Right renal cortex interstitium (tissue), 3 donors: ENCODE data around the gene AK2. TPM values are rescaled to one million over a fixed set of nuclear protein-coding genes. Genes with fewer than 3 reads are reported as not detected.
"Not testable (repeated sequence)": the region's sequence is repeated elsewhere in the genome, so short reads cannot be mapped to it uniquely, and the experiment has no call there.

Experiments
- DNase-seq, 3 donors: peaks; one replicate each; pipeline ENCODE4 v3.0.0-alpha.2; 2013; ENCODE audit warnings: low read depth in 3 of 3, low spot score in 2 of 3
- polyA plus RNA-seq, 3 donors: library from polyadenylated mRNA; unstranded; fragments of 120-200 nt; gene quantifications; one replicate each; pipeline ENCODE4 v1.2.1, GENCODE V29; 2013; ENCODE audit not compliant: insufficient read length in 3 of 3

The AK2 gene
- polyA plus RNA-seq, 3 donors: 198 to 213 (median 208) TPM

DNA sequence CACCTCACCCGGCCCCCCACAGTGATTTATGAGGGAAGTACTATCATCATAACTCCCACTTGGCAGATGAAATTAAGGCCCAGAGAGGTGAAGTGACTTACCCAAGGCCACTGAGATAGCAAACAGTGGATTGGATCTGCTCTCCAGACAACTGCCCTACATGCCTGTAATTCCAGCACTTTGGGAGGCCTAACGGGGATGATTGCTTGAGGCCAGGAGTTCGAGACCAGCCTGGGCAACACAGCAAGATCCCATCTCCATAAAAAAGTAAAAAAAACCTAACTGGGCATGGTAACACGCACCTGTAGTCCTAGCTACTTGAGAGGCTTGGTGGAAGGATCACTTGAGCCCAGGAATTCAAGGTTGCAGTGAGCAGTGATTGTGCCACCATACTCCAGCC, 57.8 kb downstream of the AK2 start:
- no peak for DNase-seq

DNA sequence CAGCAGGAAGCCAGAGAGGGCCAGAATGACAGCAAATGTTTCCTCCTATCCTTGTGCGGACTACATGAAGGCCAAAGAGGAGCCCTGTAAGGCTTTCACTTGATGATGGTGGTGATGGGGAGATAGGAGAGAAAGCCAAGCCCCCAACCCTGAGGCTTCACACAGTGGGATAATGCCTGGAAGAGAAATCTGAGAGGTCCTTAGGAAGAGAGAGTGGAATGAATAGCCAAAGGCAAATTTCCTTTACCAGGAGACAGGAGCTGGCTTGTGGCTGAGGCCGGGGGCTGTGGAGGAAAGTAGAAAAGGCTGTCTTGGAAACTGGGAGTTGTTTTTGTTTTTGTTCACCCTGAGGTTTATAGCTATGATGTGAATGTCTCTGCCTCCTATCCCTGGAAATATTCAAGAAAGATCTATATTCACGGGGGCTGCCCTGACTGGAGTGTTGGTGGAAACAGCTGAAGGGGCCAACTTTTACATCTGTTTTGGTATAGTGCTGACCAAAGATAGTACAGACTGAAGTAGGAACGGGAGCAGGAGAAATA, 59.1 kb downstream of the AK2 start:
- DNase-seq: no peak

DNA sequence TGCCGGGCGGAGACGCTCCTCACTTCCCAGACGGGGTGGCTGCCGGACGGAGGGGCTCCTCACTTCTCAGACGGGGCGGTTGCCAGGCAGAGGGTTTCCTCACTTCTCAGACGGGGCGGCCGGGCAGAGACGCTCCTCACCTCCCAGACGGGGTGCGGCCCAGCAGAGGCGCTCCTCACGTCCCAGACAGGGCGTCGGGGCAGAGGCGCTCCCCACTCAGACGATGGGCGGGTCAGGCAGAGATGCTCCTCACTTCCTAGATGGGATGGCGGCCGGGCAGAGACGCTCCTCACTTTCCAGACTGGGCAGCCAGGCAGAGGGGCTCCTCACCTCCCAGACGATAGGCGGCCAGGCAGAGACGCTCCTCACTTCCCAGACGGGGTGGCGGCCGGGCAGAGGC, 61.6 kb downstream of the AK2 start:
- not testable (repeated sequence) for DNase-seq

DNA sequence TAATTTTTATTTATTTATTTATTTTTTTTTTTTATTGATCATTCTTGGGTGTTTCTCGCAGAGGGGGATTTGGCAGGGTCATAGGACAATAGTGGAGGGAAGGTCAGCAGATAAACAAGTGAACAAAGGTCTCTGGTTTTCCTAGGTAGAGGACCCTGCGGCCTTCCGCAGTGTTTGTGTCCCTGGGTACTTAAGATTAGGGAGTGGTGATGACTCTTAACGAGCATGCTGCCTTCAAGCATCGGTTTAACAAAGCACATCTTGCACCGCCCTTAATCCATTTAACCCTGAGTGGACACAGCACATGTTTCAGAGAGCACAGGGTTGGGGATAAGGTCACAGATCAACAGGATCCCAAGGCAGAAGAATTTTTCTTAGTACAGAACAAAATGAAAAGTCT, 63.2 kb downstream of the AK2 start:
- DNase-seq: not testable (repeated sequence)

DNA sequence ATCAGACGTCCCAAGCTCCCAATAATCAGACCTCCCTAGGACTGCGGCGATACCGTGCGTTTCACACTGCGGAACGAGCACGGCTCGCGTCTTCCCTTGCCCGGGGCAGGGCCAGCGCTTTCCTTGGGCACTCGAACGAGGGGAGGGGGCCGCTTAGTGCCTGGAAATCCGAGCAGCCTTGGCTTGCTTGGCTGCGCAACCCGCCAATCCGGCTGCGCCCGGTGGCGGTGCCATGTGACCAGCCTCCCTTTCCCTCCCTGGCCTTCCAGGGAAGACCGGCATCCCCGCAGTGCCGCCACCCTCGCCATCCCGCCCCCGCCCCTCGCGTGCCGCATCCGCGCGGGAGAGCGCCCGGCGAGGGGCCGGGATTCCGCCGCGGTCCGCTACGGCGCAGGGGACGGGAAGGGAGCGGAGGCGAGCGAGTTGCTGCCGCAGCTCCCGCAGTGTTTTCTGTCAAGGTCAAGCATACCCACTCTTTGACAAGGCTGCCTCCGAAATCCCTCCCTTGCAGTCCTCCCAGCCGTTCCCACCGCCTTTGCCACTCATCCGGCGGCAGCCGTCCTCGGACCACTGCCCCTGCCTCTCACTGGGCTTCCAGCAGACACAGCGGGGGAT, 63.8 kb downstream of the AK2 start:
- DNase-seq: no peak

GRCh38 chr1:32971576-32971975, 65.1 kb downstream of the AK2 start:
- DNase-seq: no peak

- DNase-seq: no peak
Observed at GRCh38 chr1:32971156-32971555, 65.5 kb downstream of the AK2 start.

GRCh38 chr1:32969566-32969965, 67.1 kb downstream of the AK2 start:
- no peak for DNase-seq

GRCh38 chr1:32967888-32968568, 68.7 kb downstream of the AK2 start:
- DNase-seq: no peak

- no peak for DNase-seq
Observed at GRCh38 chr1:32966900-32967299, 69.8 kb downstream of the AK2 start.

GRCh38 chr1:32965251-32965747, 71.4 kb downstream of the AK2 start:
- no peak for DNase-seq

- DNase-seq: peak; percentile 63 to 81 (median 76)
Observed at GRCh38 chr1:32964461-32965250, 72.0 kb downstream of the AK2 start, which contains the start of gene RNF19B. Gene RNF19B, minus strand, starts transcription at chr1:32964809. Its CDS starts 124 bp downstream, at chr1:32964685.

DNA sequence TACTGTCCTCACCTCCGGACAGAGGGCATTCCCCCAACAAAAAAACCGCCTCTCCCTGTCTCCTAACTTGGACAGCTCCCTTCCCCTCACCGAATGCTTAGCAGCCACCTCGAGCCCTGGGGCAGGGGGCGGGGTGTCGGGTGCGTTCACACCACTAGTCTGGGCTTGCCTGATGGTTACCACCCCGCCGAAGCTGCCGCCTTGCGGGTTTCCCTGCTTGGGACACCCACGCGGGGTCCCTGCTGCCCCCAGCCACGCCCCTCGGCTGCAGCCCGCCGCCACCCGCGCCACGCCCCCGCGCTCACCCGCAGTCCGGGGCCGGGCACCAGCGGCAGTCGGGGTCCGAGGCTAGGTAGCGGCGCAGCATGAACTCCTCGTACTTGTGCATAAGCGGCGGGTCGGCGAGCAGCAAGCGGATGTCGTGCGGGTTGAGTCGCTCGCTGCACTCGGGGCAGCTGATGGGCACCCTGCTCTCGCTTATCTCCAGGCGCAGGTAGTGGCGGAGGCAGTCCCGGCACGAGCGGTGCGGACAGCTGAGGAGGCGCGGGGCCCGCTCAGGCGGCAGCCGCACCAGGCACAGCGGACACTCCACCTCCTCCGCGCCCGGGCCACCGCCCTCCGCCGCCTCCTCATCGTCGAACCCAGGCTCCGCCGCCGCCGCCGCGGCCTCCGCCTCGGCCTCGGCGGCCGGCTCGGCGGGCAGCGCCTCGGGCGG, 72.8 kb downstream of the AK2 start:
- DNase-seq: no peak

DNA sequence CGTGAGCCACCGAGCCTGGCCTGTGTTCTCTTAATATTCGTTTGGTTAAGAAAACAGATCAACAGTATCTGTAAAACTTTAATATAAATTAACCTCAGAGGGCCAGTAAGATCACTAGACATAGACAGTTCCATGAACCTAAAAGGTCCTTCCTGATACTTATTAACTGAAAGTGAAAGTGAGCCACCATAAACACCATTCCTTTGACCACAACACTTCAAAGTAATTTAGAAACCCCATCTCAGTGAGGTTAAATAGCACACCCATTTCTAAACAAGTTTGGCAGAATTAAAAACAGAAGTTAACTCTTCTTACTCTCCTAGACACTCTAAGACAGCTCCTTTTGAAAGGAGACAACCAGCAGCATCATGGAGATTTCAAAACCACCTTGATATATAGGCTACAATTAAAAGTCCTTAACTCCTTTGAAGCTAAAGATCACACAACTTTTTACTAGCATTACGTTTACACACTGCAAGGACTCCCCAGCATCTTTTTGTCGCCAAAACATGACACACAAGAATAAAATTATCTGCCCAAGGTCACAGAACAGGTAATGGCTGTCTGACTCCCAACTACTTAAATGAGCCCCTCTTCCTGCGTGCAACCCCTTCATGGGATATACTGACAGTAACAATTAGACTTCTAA, 74.3 kb downstream of the AK2 start:
- DNase-seq: no peak

DNA sequence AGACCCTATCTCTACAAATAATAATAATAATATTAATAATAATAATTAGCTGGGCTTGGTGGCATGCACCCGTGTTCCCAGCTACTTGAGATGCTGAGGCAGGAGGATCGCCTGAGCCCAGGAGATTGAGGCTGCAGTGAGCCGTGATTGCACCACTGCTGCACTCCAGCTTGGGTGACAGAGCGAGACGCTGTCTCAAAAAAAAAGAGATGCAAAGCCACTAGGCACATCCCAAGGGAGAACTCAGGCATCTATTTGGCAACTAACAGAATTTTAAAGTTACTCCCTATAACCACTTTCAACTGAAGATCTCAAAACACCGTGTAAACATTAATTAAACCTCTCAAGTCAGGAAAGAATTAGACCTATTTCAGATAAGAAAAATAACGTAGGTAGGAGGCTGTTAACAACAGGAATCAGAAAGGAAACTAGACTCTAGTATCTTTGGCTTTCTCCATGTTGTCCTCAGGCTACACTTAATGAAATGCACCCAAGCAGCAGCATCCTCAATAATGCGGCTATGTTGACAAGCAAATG, 75.8 kb downstream of the AK2 start:
- DNase-seq: no peak

DNA sequence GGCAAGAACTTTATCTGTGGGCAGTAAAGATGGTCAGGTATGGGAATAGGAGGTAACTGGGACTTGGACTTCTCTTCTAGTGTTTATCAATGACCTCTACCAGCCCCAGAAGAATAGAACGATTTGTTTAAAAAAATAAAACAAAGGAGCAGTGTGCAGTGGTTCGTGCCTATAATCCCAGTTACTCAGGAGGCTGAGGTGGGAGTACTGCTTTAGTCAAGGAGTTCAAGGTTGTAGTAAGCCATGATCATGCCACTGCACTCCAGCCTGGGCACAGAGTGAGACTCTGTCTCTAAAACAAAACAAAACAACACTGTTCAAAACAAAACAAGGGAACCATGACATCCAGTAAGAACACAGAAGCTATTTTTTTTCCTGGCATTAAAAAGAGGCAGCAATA, 76.3 kb downstream of the AK2 start:
- no peak for DNase-seq

- DNase-seq: no peak
Observed at GRCh38 chr1:32958827-32959226, 77.9 kb downstream of the AK2 start.
